ENCODE results near the gene CASQ2.

DNA sequence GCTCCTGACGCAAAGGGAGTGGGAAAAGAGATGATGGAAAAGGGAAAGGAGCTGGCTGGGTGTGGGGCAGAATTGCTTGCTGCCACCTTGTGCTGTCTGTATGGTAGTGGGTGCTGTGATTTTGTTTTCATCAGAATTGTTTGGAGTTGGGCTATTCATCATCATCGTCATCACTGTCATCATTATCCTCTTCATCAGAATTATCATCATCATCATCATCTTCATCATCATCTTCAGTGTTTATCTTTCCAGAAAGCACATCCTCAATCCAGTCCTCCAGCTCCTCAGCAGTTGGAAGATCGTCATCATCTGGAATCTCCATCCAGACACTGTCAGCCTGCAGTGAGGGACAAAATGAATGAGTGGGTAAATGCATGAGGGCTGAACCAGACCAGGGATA, 67.4 kb downstream of the CASQ2 start:
- TF ChIP-seq, protein P1, sequence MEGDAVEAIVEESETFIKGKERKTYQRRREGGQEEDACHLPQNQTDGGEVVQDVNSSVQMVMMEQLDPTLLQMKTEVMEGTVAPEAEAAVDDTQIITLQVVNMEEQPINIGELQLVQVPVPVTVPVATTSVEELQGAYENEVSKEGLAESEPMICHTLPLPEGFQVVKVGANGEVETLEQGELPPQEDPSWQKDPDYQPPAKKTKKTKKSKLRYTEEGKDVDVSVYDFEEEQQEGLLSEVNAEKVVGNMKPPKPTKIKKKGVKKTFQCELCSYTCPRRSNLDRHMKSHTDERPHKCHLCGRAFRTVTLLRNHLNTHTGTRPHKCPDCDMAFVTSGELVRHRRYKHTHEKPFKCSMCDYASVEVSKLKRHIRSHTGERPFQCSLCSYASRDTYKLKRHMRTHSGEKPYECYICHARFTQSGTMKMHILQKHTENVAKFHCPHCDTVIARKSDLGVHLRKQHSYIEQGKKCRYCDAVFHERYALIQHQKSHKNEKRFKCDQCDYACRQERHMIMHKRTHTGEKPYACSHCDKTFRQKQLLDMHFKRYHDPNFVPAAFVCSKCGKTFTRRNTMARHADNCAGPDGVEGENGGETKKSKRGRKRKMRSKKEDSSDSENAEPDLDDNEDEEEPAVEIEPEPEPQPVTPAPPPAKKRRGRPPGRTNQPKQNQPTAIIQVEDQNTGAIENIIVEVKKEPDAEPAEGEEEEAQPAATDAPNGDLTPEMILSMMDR (optimal IDR thresholded peaks at IDR 0.05 in 1 of 3, IDR thresholded peaks at IDR 0.05 in 1 of 3, conservative IDR thresholded peaks at IDR 0.05 in 1 of 3; ENCODE audit: extremely low read depth in 1 of 3, insufficient read depth in 2 of 3, low read length in 3 of 3), result no peak
- no peak for TF ChIP-seq EZH2 (IDR thresholded peaks at IDR 0.05; ENCODE audit: low read length)
